Activated CD4-positive, alpha-beta T cell treated with anti-CD3 and anti-CD28 coated beads, Interleukin-2, amount 10 ng/mL, durations not matched to agents 24 days and 14 days (primary cell): ENCODE results near the gene TFF2. TPM values are rescaled to one million over a fixed set of nuclear protein-coding genes. Genes with fewer than 3 reads are reported as not detected.

Experiments
- DNase-seq: peaks from one replicate; pipeline ENCODE4 v3.0.0; 2022
- H3K27ac Mint-ChIP-seq: one replicate; pipeline ENCODE4 v1.8.0; 2022; ENCODE audit warnings: mild to moderate bottlenecking, mixed read lengths
- H3K27me3 Mint-ChIP-seq: one replicate; pipeline ENCODE4 v1.8.0; 2022; ENCODE audit warnings: mixed read lengths
- H3K36me3 Mint-ChIP-seq: one replicate; pipeline ENCODE4 v1.8.0; 2022; ENCODE audit warnings: low read depth, mild to moderate bottlenecking, mixed read lengths
- H3K4me1 Mint-ChIP-seq: one replicate; pipeline ENCODE4 v1.8.0; 2021; ENCODE audit warnings: mixed read lengths
- H3K4me3 Mint-ChIP-seq: one replicate; pipeline ENCODE4 v1.8.0; 2022; ENCODE audit warnings: mild to moderate bottlenecking, moderate library complexity, mixed read lengths
- H3K9me3 Mint-ChIP-seq: one replicate; pipeline ENCODE4 v1.8.0; 2021; ENCODE audit warnings: mixed read lengths
- intact Hi-C: fragments of 100-400 bp; cut with micrococcal nuclease; formaldehyde crosslinking; loops from one replicate; pipeline ENCODE4 v1.15.1; 2023
- total RNA-seq: library from RNA; stranded (reverse); gene quantifications from 2 replicates; pipeline ENCODE4 v1.2.3, GENCODE V29; 2022

TFF2 gene
- total RNA-seq, 1 donor from 2014 or later = not detected

GRCh38 chr21:42366292-42367010 lies 15.7 kb upstream of the TFF2 start, which contains the start of gene TFF1:
Gene TFF1, minus strand, starts transcription at chr21:42366535. Its CDS starts 40 bp downstream, at chr21:42366495.
- no peak within 1 kb of the TSS for H3K4me3 Mint-ChIP-seq
- H3K4me1 Mint-ChIP-seq = peaks cover 9% of the 10 kb centered on the region
- no peak within 1 kb of the TSS for H3K27ac Mint-ChIP-seq
- intact Hi-C loops = no loop called here
- peaks cover 5% of the 10 kb centered on the region for H3K36me3 Mint-ChIP-seq
- DNase-seq = no peak
- H3K27me3 Mint-ChIP-seq = peaks cover 9% of the 10 kb centered on the region
- H3K9me3 Mint-ChIP-seq = no peaks in the 10 kb centered on the region

- Mint-ChIP-seq H3K9me3 (no peaks in the 10 kb centered on the region), H3K4me1 (peaks cover 6% of the 10 kb centered on the region), H3K27ac (no peak overlapping the region), H3K27me3 (peaks cover 9% of the 10 kb centered on the region), H3K36me3 (peaks cover 3% of the 10 kb centered on the region), H3K4me3 (no peak overlapping the region)
- intact Hi-C loops = no loop called here
- no peak for DNase-seq
These were observed 15.0 kb upstream of the TFF2 start for GRCh38 chr21:42365770-42366169.

- DNase-seq = no peak
- H3K4me3 Mint-ChIP-seq = no peak overlapping the region
- intact Hi-C loops = no loop called here
- H3K27ac Mint-ChIP-seq = no peak overlapping the region
- peaks cover 6% of the 10 kb centered on the region for H3K4me1 Mint-ChIP-seq
- H3K36me3 Mint-ChIP-seq = peaks cover 3% of the 10 kb centered on the region
- H3K27me3 Mint-ChIP-seq = peaks cover 9% of the 10 kb centered on the region
- H3K9me3 Mint-ChIP-seq = no peaks in the 10 kb centered on the region
These were observed 13.6 kb upstream of the TFF2 start for GRCh38 chr21:42364304-42364865.

GRCh38 chr21:42363312-42363711 lies 12.5 kb upstream of the TFF2 start:
- DNase-seq = no peak
- Mint-ChIP-seq H3K4me1 (peaks cover 3% of the 10 kb centered on the region), H3K4me3 (no peak overlapping the region), H3K27me3 (peaks cover 9% of the 10 kb centered on the region), H3K36me3 (no peaks in the 10 kb centered on the region), H3K27ac (no peak overlapping the region), H3K9me3 (no peaks in the 10 kb centered on the region)
- intact Hi-C loops = no loop called here

- DNase-seq = no peak
- intact Hi-C loops = no loop called here
- Mint-ChIP-seq H3K4me3 (no peak overlapping the region), H3K27me3 (peaks cover 9% of the 10 kb centered on the region), H3K27ac (no peak overlapping the region), H3K9me3 (no peaks in the 10 kb centered on the region), H3K36me3 (no peaks in the 10 kb centered on the region), H3K4me1 (no peaks in the 10 kb centered on the region)
These were observed 11.9 kb upstream of the TFF2 start for GRCh38 chr21:42362700-42363099.

- peaks cover 9% of the 10 kb centered on the region for H3K27me3 Mint-ChIP-seq
- DNase-seq = no peak
- H3K9me3 Mint-ChIP-seq = peaks cover under 1% of the 10 kb centered on the region
- intact Hi-C loops = no loop called here
- H3K36me3 Mint-ChIP-seq = no peaks in the 10 kb centered on the region
- no peaks in the 10 kb centered on the region for H3K4me1 Mint-ChIP-seq
- H3K4me3 Mint-ChIP-seq = no peak overlapping the region
- H3K27ac Mint-ChIP-seq = no peak overlapping the region
These were observed 11.4 kb upstream of the TFF2 start for GRCh38 chr21:42362198-42362597.

GRCh38 chr21:42361286-42361685 lies 10.5 kb upstream of the TFF2 start:
- H3K27me3 Mint-ChIP-seq = peaks cover 9% of the 10 kb centered on the region
- no peak overlapping the region for H3K4me3 Mint-ChIP-seq
- DNase-seq = no peak
- intact Hi-C loops = no loop called here
- no peaks in the 10 kb centered on the region for H3K4me1 Mint-ChIP-seq
- H3K36me3 Mint-ChIP-seq = peaks cover 2% of the 10 kb centered on the region
- H3K9me3 Mint-ChIP-seq = peaks cover 8% of the 10 kb centered on the region
- H3K27ac Mint-ChIP-seq = no peak overlapping the region

- Mint-ChIP-seq H3K27ac (no peak overlapping the region), H3K4me1 (no peaks in the 10 kb centered on the region), H3K27me3 (peaks cover 13% of the 10 kb centered on the region), H3K9me3 (peaks cover 8% of the 10 kb centered on the region), H3K36me3 (peaks cover 5% of the 10 kb centered on the region), H3K4me3 (no peak overlapping the region)
- no peak for DNase-seq
- intact Hi-C loops = loop anchor here (1.0 kb wide), 1 partner anchor 90 kb away; no protein-coding TSS in a partner anchor
These were observed 9.5 kb upstream of the TFF2 start for GRCh38 chr21:42360317-42360716.

- H3K27ac Mint-ChIP-seq = no peak overlapping the region
- H3K36me3 Mint-ChIP-seq = peaks cover 5% of the 10 kb centered on the region
- H3K27me3 Mint-ChIP-seq = peaks cover 12% of the 10 kb centered on the region
- H3K9me3 Mint-ChIP-seq = peaks cover 18% of the 10 kb centered on the region
- H3K4me1 Mint-ChIP-seq = no peaks in the 10 kb centered on the region
- intact Hi-C loops = no loop called here
- H3K4me3 Mint-ChIP-seq = no peak overlapping the region
- DNase-seq = no peak
These were observed 8.1 kb upstream of the TFF2 start for GRCh38 chr21:42358937-42359336.

- intact Hi-C loops = no loop called here
- H3K4me3 Mint-ChIP-seq = no peak overlapping the region
- peaks cover 23% of the 10 kb centered on the region for H3K9me3 Mint-ChIP-seq
- H3K4me1 Mint-ChIP-seq = no peaks in the 10 kb centered on the region
- H3K36me3 Mint-ChIP-seq = peaks cover 5% of the 10 kb centered on the region
- no peak overlapping the region for H3K27ac Mint-ChIP-seq
- peaks cover 15% of the 10 kb centered on the region for H3K27me3 Mint-ChIP-seq
- DNase-seq = no peak
These were observed 7.5 kb upstream of the TFF2 start for GRCh38 chr21:42358261-42358660.

- no peaks in the 10 kb centered on the region for H3K4me1 Mint-ChIP-seq
- peaks cover 5% of the 10 kb centered on the region for H3K36me3 Mint-ChIP-seq
- intact Hi-C loops = no loop called here
- H3K9me3 Mint-ChIP-seq = peaks cover 24% of the 10 kb centered on the region
- peaks cover 16% of the 10 kb centered on the region for H3K27me3 Mint-ChIP-seq
- H3K27ac Mint-ChIP-seq = no peak overlapping the region
- DNase-seq = no peak
- H3K4me3 Mint-ChIP-seq = no peak overlapping the region
These were observed 6.5 kb upstream of the TFF2 start for GRCh38 chr21:42357307-42357706.

GRCh38 chr21:42356650-42357049 lies 5.9 kb upstream of the TFF2 start:
- H3K36me3 Mint-ChIP-seq = peaks cover 5% of the 10 kb centered on the region
- peaks cover 12% of the 10 kb centered on the region for H3K27me3 Mint-ChIP-seq

GRCh38 chr21:42356046-42356445 lies 5.3 kb upstream of the TFF2 start:
- Mint-ChIP-seq H3K27me3 (peaks cover 12% of the 10 kb centered on the region), H3K4me3 (no peak overlapping the region), H3K36me3 (peaks cover 5% of the 10 kb centered on the region), H3K4me1 (no peaks in the 10 kb centered on the region), H3K27ac (no peak overlapping the region), H3K9me3 (peaks cover 24% of the 10 kb centered on the region)
- no peak for DNase-seq
- intact Hi-C loops = no loop called here

More at GRCh38 chr21:42356650-42357049, 5.9 kb upstream of the TFF2 start:
- Mint-ChIP-seq H3K9me3 (peaks cover 24% of the 10 kb centered on the region), H3K27ac (no peak overlapping the region), H3K4me1 (no peaks in the 10 kb centered on the region), H3K4me3 (no peak overlapping the region)
- DNase-seq = no peak
- intact Hi-C loops = no loop called here

- H3K4me3 Mint-ChIP-seq = no peak overlapping the region
- DNase-seq = no peak
- peaks cover 24% of the 10 kb centered on the region for H3K9me3 Mint-ChIP-seq
- peaks cover 12% of the 10 kb centered on the region for H3K27me3 Mint-ChIP-seq
- H3K4me1 Mint-ChIP-seq = no peaks in the 10 kb centered on the region
- intact Hi-C loops = no loop called here
- peaks cover 5% of the 10 kb centered on the region for H3K36me3 Mint-ChIP-seq
- H3K27ac Mint-ChIP-seq = no peak overlapping the region
These were observed 2.8 kb upstream of the TFF2 start for GRCh38 chr21:42353623-42354022.
